Dendritic cell treated with granulocyte-macrophage colony-stimulating factor and Interleukin-4, amounts not matched to agents 40 ng/mL and 50 ng/mL, for 4 days (primary cell): ENCODE measurements around the gene ZNRF3.

Experiments used
- H3K27ac Mint-ChIP-seq: one replicate; pipeline ENCODE4 v1.8.0; 2022; ENCODE audit warnings: mild to moderate bottlenecking, mixed read lengths
- H3K27me3 Mint-ChIP-seq: one replicate; pipeline ENCODE4 v1.8.0; 2022; ENCODE audit warnings: mild to moderate bottlenecking, mixed read lengths
- H3K36me3 Mint-ChIP-seq: one replicate; pipeline ENCODE4 v1.8.0; 2022; ENCODE audit warnings: low read depth, mixed read lengths
- H3K4me1 Mint-ChIP-seq: one replicate; pipeline ENCODE4 v1.8.0; 2022; ENCODE audit warnings: low read depth, mixed read lengths
- H3K4me3 Mint-ChIP-seq: one replicate; pipeline ENCODE4 v1.8.0; 2022; ENCODE audit warnings: mild to moderate bottlenecking, moderate library complexity, mixed read lengths
- H3K9me3 Mint-ChIP-seq: one replicate; pipeline ENCODE4 v1.8.0; 2022; ENCODE audit warnings: mixed read lengths
- intact Hi-C: fragments of 100-400 bp; cut with micrococcal nuclease; formaldehyde crosslinking; loops from one replicate; pipeline ENCODE4 v1.15.0; 2022

ZNRF3 gene

DNA sequence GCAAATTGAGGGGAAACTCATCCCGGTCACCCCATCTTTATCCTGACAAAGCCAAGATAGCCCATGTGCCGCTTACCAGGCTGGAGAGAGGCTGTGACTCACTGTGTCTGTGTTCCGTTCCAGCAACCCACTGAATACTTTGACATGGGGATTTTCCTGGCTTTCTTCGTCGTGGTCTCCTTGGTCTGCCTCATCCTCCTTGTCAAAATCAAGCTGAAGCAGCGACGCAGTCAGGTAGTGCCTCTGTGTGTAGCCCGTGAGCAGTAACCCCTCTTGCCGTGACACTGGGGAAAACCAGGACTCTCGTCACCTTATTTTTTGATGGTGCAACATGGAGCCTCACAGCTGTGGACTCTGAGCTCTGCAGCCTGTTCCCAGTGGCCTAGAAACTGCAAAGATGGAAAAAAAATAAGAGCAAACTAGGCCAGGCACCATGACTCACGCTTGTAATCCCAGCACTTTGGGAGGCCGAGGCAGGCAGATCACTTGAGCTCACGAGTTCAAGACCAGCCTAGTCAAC is 161.3 kb downstream of the ZNRF3 start:
- no peak overlapping the region for H3K4me3 Mint-ChIP-seq
- H3K27ac Mint-ChIP-seq = no peak overlapping the region
- no peaks in the 10 kb centered on the region for H3K9me3 Mint-ChIP-seq
- peaks cover 4% of the 10 kb centered on the region for H3K36me3 Mint-ChIP-seq
- no peaks in the 10 kb centered on the region for H3K4me1 Mint-ChIP-seq
- intact Hi-C loops = no loop called here
- H3K27me3 Mint-ChIP-seq = no peaks in the 10 kb centered on the region

DNA sequence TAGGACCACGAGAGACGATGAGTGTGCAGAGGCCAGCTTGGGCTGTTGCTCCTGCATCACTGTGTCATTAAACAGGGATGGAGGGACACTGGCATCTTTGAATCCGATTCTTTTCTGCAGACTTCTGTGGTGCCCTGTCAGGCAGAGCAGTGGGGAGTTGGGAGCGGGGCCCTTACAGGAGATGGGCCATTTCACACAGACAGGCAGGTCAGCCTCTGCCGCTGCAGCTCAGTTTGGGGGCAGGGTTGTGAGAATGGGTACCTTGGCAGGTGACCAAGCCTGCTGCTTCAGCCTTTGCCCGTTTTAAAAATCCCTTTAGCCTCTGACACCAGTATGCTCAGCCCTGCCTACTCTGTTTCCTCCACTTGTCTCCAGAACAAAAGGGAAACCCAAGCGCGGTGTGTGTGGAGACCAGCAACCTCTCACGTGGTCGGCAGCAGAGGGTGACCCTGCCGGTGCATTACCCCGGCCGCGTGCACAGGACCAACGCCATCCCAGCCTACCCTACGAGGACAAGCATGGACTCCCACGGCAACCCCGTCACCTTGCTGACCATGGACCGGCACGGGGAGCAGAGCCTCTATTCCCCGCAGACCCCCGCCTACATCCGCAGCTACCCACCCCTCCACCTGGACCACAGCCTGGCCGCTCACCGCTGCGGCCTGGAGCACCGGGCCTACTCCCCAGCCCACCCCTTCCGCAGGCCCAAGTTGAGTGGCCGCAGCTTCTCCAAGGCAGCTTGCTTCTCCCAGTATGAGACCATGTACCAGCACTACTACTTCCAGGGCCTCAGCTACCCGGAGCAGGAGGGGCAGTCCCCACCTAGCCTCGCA is 165.7 kb downstream of the ZNRF3 start:
- H3K27ac Mint-ChIP-seq = no peak overlapping the region
- no peaks in the 10 kb centered on the region for H3K9me3 Mint-ChIP-seq
- H3K4me1 Mint-ChIP-seq = no peaks in the 10 kb centered on the region
- H3K4me3 Mint-ChIP-seq = no peak overlapping the region
- no peaks in the 10 kb centered on the region for H3K27me3 Mint-ChIP-seq
- intact Hi-C loops = no loop called here
- H3K36me3 Mint-ChIP-seq = peaks cover 6% of the 10 kb centered on the region

DNA sequence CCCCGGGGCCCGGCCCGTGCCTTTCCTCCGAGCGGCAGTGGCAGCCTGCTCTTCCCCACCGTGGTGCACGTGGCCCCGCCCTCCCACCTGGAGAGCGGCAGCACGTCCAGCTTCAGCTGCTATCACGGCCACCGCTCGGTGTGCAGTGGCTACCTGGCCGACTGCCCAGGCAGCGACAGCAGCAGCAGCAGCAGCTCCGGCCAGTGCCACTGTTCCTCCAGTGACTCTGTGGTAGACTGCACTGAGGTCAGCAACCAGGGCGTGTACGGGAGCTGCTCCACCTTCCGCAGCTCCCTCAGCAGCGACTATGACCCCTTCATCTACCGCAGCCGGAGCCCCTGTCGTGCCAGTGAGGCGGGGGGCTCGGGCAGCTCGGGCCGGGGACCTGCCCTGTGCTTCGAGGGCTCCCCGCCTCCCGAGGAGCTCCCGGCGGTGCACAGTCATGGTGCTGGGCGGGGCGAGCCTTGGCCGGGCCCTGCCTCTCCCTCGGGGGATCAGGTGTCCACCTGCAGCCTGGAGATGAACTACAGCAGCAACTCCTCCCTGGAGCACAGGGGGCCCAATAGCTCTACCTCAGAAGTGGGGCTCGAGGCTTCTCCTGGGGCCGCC is 166.4 kb downstream of the ZNRF3 start:
- Mint-ChIP-seq H3K9me3 (no peaks in the 10 kb centered on the region), H3K4me1 (no peaks in the 10 kb centered on the region), H3K36me3 (peaks cover 6% of the 10 kb centered on the region), H3K27me3 (no peaks in the 10 kb centered on the region), H3K4me3 (no peak overlapping the region), H3K27ac (no peak overlapping the region)
- intact Hi-C loops = no loop called here

DNA sequence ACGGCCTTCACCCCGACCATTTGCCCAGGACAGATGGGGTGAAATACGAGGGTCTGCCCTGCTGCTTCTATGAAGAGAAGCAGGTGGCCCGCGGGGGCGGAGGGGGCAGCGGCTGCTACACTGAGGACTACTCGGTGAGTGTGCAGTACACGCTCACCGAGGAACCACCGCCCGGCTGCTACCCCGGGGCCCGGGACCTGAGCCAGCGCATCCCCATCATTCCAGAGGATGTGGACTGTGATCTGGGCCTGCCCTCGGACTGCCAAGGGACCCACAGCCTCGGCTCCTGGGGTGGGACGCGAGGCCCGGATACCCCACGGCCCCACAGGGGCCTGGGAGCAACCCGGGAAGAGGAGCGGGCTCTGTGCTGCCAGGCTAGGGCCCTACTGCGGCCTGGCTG is 167.1 kb downstream of the ZNRF3 start:
- Mint-ChIP-seq H3K36me3 (peaks cover 6% of the 10 kb centered on the region), H3K4me1 (no peaks in the 10 kb centered on the region), H3K27me3 (no peaks in the 10 kb centered on the region), H3K27ac (no peak overlapping the region), H3K4me3 (no peak overlapping the region), H3K9me3 (no peaks in the 10 kb centered on the region)
- intact Hi-C loops = no loop called here

DNA sequence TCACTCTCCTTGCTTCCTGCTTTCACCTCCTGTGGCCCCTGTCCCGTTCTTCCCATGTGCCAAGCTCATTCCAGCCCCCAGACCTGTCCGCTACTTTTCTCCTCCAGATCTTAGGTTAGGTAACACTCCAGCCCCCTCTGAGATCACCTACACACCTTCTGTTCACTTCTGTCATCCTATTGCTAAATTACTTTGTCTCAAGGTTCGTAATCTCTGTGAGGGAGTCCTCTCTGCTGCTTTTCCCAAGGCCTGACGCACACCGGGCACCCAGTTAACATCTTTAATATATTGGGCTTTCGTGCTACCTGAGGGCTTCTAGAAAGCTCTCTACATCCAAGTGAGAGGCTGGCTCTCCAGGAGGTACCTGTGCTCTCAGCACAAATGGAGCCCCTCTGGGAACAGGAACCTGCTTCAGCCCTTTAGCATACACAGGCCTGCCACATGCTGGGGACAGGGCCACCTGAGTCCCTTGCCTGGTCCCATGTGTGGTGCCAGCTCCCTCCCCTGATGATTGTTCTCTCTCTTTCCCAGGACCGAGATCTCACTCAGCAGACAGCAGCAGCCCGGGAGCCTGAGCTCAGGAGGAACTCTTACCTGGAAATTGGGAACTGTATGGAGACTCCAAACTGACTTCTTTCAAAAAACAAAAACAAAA is 169.8 kb downstream of the ZNRF3 start:
- no peak overlapping the region for H3K27ac Mint-ChIP-seq
- H3K27me3 Mint-ChIP-seq = peaks cover under 1% of the 10 kb centered on the region
- H3K4me3 Mint-ChIP-seq = no peak overlapping the region
- H3K4me1 Mint-ChIP-seq = no peaks in the 10 kb centered on the region
- H3K36me3 Mint-ChIP-seq = peaks cover 6% of the 10 kb centered on the region
- H3K9me3 Mint-ChIP-seq = no peaks in the 10 kb centered on the region
- intact Hi-C loops = no loop called here

DNA sequence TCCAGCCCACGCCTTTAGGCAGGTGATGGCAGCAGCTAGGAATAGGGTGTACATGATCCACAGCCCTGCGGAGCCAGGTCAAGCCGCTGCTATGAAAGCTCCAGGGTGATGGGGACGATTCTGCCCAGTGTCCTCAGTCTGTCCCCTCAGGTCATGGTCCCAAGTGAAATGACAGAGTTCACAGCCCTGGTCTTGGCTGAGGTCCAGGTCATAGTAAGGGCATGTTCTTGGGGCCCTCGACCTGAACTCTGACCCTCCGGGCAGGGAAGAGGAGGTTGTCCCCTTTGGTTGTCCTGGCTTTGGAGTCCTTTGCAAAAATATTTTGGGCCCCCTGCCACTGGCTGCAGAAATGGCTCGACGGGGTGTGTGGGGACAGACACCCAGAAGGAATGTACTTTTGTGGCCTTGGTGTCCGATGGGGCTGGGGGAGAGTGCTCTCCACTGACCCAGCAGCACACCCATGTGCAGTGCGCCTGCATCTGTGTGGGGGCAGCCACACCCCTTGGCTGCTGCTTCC is 170.9 kb downstream of the ZNRF3 start:
- Mint-ChIP-seq H3K4me1 (no peaks in the 10 kb centered on the region), H3K27ac (no peak overlapping the region), H3K4me3 (no peak overlapping the region), H3K27me3 (peaks cover 5% of the 10 kb centered on the region), H3K9me3 (no peaks in the 10 kb centered on the region), H3K36me3 (peaks cover 6% of the 10 kb centered on the region)
- intact Hi-C loops = no loop called here

DNA sequence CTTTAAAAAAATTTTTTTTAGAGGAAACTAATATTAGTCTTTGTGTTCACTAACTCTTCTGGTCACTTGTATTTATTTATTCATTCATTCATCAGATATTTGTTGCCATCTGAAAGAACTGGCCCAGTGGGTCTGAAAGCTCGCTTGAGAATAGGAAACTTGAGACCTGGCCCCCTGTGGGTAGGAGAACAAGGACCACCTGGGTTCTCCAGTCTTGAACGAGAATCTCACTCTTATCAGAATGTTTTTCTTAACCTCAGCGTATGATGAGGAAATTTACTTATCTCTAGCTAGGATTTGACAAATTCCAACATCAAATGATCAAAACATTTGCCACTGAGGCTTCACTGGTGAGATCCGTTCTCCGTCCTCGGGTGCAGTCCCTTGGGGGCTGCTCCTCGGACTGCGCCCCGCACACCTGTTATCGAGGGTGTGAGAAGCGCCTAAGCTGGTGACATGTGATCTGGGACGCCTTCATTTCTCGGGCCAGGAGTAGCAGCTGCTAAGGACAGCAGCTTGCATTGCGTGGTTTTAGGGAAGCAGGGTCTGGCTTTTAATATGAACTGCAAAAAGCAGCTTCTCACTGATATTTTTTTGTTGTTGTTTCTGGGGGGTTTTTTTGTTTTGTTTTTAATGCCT is 171.9 kb downstream of the ZNRF3 start:
- Mint-ChIP-seq H3K9me3 (no peaks in the 10 kb centered on the region), H3K27ac (no peak overlapping the region)

DNA sequence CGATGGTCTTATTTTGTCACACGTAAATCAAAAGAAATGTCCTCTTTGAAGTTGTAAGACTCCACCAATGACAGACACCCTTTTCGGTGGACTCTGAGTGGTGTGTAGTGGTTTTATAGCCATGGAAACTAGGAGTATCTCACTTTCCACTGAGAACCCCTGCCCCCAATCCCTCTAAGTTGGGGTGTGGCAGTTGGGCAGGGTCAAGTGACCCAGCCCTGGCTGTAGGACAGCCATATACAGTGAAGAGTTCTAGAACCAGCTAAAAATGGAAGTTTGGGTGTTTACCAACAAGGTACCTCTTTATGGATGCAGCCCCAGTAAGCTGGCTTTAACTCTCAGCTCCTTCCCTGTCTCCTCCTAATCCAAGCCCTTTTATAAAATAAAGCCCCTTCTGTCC is 173.1 kb downstream of the ZNRF3 start:
- H3K36me3 Mint-ChIP-seq = no peaks in the 10 kb centered on the region
- H3K9me3 Mint-ChIP-seq = no peaks in the 10 kb centered on the region
- no peak overlapping the region for H3K27ac Mint-ChIP-seq
- intact Hi-C loops = no loop called here
- peaks cover 23% of the 10 kb centered on the region for H3K27me3 Mint-ChIP-seq
- peaks cover 8% of the 10 kb centered on the region for H3K4me1 Mint-ChIP-seq
- H3K4me3 Mint-ChIP-seq = no peak overlapping the region

More for the DNA sequence above, 171.9 kb downstream of the ZNRF3 start:
- H3K4me1 Mint-ChIP-seq = peaks cover 2% of the 10 kb centered on the region
- no peaks in the 10 kb centered on the region for H3K36me3 Mint-ChIP-seq
- H3K4me3 Mint-ChIP-seq = no peak overlapping the region
- intact Hi-C loops = no loop called here
- peaks cover 11% of the 10 kb centered on the region for H3K27me3 Mint-ChIP-seq

DNA sequence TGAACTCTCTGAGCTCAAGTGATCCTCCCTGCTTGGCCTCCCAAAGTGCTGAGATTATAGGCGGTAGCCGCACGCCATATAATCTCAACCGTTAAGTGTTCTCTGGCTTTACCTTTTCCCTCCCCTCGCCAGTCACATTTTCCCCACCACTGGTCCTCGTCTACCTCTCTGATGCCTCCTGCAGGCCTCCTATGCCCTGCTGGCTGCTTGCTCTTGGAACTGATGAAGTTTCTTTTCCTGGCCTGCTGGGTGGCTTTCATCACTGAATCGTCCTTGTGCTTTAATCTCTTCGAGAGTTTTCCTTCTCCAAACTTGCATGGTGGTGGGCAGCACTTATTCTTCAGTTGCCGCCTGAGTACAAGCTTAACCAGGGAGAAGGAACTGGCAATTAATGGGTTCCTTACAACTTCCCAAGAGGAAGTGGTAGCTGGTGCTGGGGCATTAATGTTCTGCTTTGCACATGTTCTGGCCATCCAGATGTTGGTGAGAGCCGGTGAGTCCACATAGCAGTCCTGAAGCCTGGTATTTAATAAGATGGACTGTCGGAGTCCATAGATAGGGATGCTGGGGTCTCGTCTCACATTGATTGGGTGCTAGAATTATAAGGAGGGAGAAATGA is 177.0 kb downstream of the ZNRF3 start:
- H3K9me3 Mint-ChIP-seq = no peaks in the 10 kb centered on the region
- H3K27ac Mint-ChIP-seq = no peak overlapping the region
- peaks cover 15% of the 10 kb centered on the region for H3K4me1 Mint-ChIP-seq
- peaks cover 48% of the 10 kb centered on the region for H3K27me3 Mint-ChIP-seq
- no peak overlapping the region for H3K4me3 Mint-ChIP-seq
- intact Hi-C loops = no loop called here
- no peaks in the 10 kb centered on the region for H3K36me3 Mint-ChIP-seq

DNA sequence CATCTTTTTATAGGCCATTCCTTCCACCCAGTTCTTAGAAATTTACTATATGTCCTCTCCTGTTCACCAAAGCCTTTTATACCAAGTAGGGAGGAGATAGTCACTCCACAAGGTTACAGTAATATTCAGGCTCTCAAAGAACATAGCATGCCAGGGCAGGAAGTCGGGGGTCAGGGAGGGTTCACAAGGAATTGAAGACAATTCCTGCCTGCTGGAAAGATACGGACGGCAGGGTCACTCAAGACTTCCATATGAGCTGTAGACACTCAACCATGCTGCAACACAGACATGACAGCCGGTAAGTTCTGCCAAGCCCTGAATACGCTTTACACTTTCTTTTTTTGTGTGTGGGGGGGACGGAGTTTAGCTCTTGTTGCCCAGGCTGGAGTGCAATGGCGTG is 177.6 kb downstream of the ZNRF3 start:
- Mint-ChIP-seq H3K4me1 (peaks cover 21% of the 10 kb centered on the region), H3K9me3 (no peaks in the 10 kb centered on the region), H3K36me3 (no peaks in the 10 kb centered on the region), H3K27ac (no peak overlapping the region), H3K4me3 (no peak overlapping the region), H3K27me3 (peaks cover 52% of the 10 kb centered on the region)
- intact Hi-C loops = no loop called here

DNA sequence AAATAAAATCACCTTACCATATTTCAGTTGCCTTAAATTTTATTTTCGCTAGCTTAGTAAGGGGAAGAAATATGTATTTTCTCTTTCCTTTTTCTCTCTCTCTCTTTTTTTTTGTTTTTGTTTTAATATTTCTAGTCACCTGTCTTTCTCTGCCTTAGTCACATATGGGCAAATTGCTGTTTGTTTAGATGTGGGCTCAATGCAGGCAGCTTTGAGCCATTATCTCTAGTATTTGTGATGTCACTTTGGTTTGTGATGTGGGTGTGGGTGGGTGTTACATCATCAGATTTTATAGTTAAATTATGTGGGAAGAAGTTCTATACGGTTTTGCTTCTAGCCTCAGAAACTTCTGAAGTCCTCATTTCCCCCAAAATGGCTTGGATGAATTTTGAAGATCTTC is 178.4 kb downstream of the ZNRF3 start, which contains the start of gene C22orf31:
Gene C22orf31, minus strand, starts transcription at position 59 of the 400 bp plus-strand sequence. Its CDS starts 39 bp downstream, at position 20.
- no peak within 1 kb of the TSS for H3K27ac Mint-ChIP-seq
- H3K27me3 Mint-ChIP-seq = peaks cover 58% of the 10 kb centered on the region

DNA sequence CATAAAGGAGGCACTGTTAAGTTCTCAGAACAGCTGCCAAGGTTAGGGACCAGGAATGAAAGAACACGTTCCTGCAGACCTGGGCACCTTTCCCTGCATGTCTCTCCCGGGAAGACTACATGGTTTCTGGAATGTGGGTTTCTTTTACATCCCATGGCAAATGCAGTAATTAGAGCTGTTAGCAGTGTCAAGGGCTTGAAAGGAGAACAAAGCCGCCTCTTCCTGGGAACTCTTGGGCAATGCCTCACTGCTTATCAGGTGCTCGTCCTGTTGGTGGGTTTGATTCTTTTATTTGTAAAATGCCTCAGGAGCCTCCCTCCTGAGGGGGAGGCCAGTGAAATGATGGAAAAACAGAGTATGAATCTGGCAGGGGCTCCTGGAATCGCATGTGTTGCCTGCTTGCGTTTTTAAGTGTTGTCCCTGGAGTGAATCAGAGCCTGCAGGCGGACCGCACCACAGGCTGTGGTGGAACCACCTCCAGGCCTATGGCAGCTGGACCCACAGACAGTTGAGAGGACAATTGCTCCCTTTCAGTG is 179.0 kb downstream of the ZNRF3 start:
- H3K4me3 Mint-ChIP-seq = no peak overlapping the region
- no peak overlapping the region for H3K27ac Mint-ChIP-seq
- H3K4me1 Mint-ChIP-seq = peaks cover 23% of the 10 kb centered on the region
- H3K36me3 Mint-ChIP-seq = no peaks in the 10 kb centered on the region
- peaks cover 61% of the 10 kb centered on the region for H3K27me3 Mint-ChIP-seq
- no peaks in the 10 kb centered on the region for H3K9me3 Mint-ChIP-seq
- intact Hi-C loops = no loop called here

More for the DNA sequence above, 178.4 kb downstream of the ZNRF3 start, which contains the start of gene C22orf31:
- Mint-ChIP-seq H3K36me3 (no peaks in the 10 kb centered on the region), H3K4me1 (peaks cover 23% of the 10 kb centered on the region), H3K4me3 (no peak within 1 kb of the TSS), H3K9me3 (no peaks in the 10 kb centered on the region)
- intact Hi-C loops = no loop called here
